ENCODE results near the gene ARHGAP31. TPM values are rescaled to one million over a fixed set of nuclear protein-coding genes. Genes with fewer than 3 reads are reported as not detected.

The ARHGAP31 gene
- total and polyA plus RNA-seq, 4 donors = 0.99 to 4.6 (median 2.6) TPM

DNA sequence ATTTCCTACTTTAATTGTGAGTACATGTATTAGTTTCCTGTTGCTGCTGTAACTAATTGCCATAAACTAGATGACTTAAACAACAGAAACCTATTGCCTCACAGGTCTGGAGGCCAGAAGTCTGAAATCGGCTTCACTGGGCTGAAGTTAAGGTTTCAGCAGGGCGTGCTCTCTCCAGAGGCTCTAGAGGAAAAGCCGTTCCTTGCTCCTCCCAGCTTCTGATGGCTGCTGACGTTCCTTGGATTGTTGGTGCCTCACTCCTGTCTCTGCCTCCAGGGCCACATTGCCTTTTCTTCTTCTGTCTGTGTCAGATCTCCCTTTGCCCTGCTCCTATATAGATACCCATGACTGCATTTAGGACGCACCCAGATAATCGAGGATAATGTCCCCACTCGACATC, 80.9 kb downstream of the ARHGAP31 start:
- no peaks in the 10 kb centered on the region for H3K4me1 ChIP-seq (ENCODE audit: control insufficient read depth in 4 of 4, insufficient read depth in 4 of 4, low read length in 3 of 4)
- no peak overlapping the region for H3K4me3 ChIP-seq (ENCODE audit: low read depth in 1 of 3, low read length in 3 of 3)
- no peaks in the 10 kb centered on the region for H3K27me3 ChIP-seq (ENCODE audit: control insufficient read depth in 4 of 4, insufficient read depth in 4 of 4, low read length in 3 of 4)
- no peak for TF ChIP-seq REST (IDR thresholded peaks at IDR 0.05)
- TF ChIP-seq GABPA (IDR thresholded peaks at IDR 0.05 in 1 of 2, conservative IDR thresholded peaks at IDR 0.05 in 1 of 2) = no peak
- TF ChIP-seq HNF4G (IDR thresholded peaks at IDR 0.05) = no peak
- no peak for TF ChIP-seq ZBTB33 (IDR thresholded peaks at IDR 0.05)
- no peak for TF ChIP-seq TAF1 (conservative IDR thresholded peaks at IDR 0.05)
- TF ChIP-seq, protein P1, sequence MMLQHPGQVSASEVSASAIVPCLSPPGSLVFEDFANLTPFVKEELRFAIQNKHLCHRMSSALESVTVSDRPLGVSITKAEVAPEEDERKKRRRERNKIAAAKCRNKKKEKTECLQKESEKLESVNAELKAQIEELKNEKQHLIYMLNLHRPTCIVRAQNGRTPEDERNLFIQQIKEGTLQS (IDR thresholded peaks at IDR 0.05) = no peak
- no peak for TF ChIP-seq HNF4A (conservative IDR thresholded peaks at IDR 0.05)
- TF ChIP-seq JUND (IDR thresholded peaks at IDR 0.05) = no peak
- no peak for TF ChIP-seq CTCF (IDR thresholded peaks at IDR 0.05; ENCODE audit: low read depth, low read length, missing input control)
- no peak for TF ChIP-seq NR2F2 (IDR thresholded peaks at IDR 0.05)
- TF ChIP-seq FOXA2 (IDR thresholded peaks at IDR 0.05) = no peak
- TF ChIP-seq YY1 (IDR thresholded peaks at IDR 0.05) = no peak
- no peak for TF ChIP-seq SP1 (IDR thresholded peaks at IDR 0.05)
- no peak for TF ChIP-seq RXRA (IDR thresholded peaks at IDR 0.05)
- no peak for TF ChIP-seq EGR1 (IDR thresholded peaks at IDR 0.05; ENCODE audit: low read depth in 2 of 2)
- 92% methylated on average over 7 of the region's 7 CpGs for WGBS
- no peak overlapping the region for H3K9ac ChIP-seq (ENCODE audit: low read depth in 1 of 2, low read length in 2 of 2)
- no peak overlapping the region for H3K27ac ChIP-seq (ENCODE audit: low read depth in 1 of 2, low read length in 2 of 2)
- H3K36me3 ChIP-seq (ENCODE audit: control insufficient read depth in 4 of 4, insufficient read depth in 3 of 4, low read depth in 1 of 4, low read length in 3 of 4) = peaks cover 0 to under 1% (median 0%) of the 10 kb centered on the region in 4 donors
- H3K9me3 ChIP-seq (ENCODE audit: control insufficient read depth in 4 of 4, low read length in 3 of 4) = no peaks in the 10 kb centered on the region
- no peak for DNase-seq (ENCODE audit: low spot score)

GRCh38 chr3:119375510-119375909, 81.3 kb downstream of the ARHGAP31 start:
- Histone ChIP-seq H3K36me3 (ENCODE audit: control insufficient read depth in 4 of 4, insufficient read depth in 3 of 4, low read depth in 1 of 4, low read length in 3 of 4) (no peaks in the 10 kb centered on the region), H3K4me1 (ENCODE audit: control insufficient read depth in 4 of 4, insufficient read depth in 4 of 4, low read length in 3 of 4) (no peaks in the 10 kb centered on the region), H3K9ac (ENCODE audit: low read depth in 1 of 2, low read length in 2 of 2) (no peak overlapping the region), H3K4me3 (ENCODE audit: low read depth in 1 of 3, low read length in 3 of 3) (no peak overlapping the region), H3K27ac (ENCODE audit: low read depth in 1 of 2, low read length in 2 of 2) (no peak overlapping the region), H3K27me3 (ENCODE audit: control insufficient read depth in 4 of 4, insufficient read depth in 4 of 4, low read length in 3 of 4) (no peaks in the 10 kb centered on the region), H3K9me3 (ENCODE audit: control insufficient read depth in 4 of 4, low read length in 3 of 4) (no peaks in the 10 kb centered on the region)
- 96% methylated on average over 4 of the region's 4 CpGs for WGBS
- DNase-seq (ENCODE audit: low spot score) = no peak
- TF ChIP-seq RXRA (IDR thresholded peaks at IDR 0.05) = no peak
- TF ChIP-seq RAD21 (IDR thresholded peaks at IDR 0.05) = no peak
- no peak for TF ChIP-seq JUND (IDR thresholded peaks at IDR 0.05)
- no peak for TF ChIP-seq ZBTB33 (IDR thresholded peaks at IDR 0.05)
- TF ChIP-seq, protein P1 (IDR thresholded peaks at IDR 0.05) = no peak
